Gastrocnemius medialis (tissue), 4 donors: ENCODE data around the gene RICTOR.

Source experiments
- POLR2A ChIP-seq, 2 donors: fragments of 450-650 bp; IDR thresholded peaks; one replicate each; pipeline ENCODE4 v1.6.1; 2017; ENCODE audit warnings: antibody characterized with exemption in 2 of 2, mild to moderate bottlenecking in 2 of 2, moderate library complexity in 2 of 2
- TF ChIP-seq, protein P1 (sequence below), 5 experiments: fragments of 450-650 bp in 3 of 5; fragments of 200-600 bp in 2 of 5; sonication (generic) in 2 of 5; IDR thresholded peaks in 4 of 5; conservative IDR thresholded peaks in 1 of 5; 1 replicate in 4 of 5; 2 replicates in 1 of 5; pipeline ENCODE4 v1.5.1; 2016 to 2019; ENCODE audit warnings: antibody characterized with exemption in 5 of 5, mild to moderate bottlenecking in 3 of 5, moderate library complexity in 3 of 5

DNA sequence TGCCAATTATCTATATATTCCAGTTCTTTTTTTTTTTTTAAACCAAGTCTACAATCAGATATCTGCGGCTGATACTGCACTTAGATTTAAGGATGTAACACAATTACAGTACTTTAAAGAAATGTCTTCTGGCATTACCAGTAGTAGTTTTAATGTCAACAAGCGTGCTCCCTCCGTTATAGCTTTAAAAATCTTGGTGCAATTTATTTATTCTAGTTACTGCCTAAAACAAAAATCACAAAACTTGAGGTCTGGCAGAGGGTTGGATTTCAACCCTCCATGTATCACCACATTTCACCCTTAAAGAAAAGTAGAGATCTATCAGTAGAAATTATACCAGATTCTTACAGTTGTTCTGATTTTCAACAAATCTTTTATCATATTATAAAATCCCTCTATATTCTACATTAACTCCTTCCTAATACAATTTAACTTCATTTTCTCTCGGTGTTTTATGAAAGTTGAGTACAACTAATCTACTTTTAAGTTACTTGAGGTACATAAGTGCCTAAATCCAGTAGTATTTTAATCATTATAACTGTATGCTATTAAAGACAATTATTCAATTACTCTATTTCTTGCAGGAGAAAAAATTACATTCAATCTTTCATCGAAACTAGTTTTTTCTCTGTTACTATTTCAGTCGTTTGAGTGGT is 2.0 kb upstream of the RICTOR start:
- TF ChIP-seq, protein P1, sequence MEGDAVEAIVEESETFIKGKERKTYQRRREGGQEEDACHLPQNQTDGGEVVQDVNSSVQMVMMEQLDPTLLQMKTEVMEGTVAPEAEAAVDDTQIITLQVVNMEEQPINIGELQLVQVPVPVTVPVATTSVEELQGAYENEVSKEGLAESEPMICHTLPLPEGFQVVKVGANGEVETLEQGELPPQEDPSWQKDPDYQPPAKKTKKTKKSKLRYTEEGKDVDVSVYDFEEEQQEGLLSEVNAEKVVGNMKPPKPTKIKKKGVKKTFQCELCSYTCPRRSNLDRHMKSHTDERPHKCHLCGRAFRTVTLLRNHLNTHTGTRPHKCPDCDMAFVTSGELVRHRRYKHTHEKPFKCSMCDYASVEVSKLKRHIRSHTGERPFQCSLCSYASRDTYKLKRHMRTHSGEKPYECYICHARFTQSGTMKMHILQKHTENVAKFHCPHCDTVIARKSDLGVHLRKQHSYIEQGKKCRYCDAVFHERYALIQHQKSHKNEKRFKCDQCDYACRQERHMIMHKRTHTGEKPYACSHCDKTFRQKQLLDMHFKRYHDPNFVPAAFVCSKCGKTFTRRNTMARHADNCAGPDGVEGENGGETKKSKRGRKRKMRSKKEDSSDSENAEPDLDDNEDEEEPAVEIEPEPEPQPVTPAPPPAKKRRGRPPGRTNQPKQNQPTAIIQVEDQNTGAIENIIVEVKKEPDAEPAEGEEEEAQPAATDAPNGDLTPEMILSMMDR (IDR thresholded peaks at IDR 0.05 in 4 of 5, conservative IDR thresholded peaks at IDR 0.05 in 1 of 5) = no peak
- no peak for TF ChIP-seq POLR2A (IDR thresholded peaks at IDR 0.05)
